ENCODE results near the gene ITSN2.

The ITSN2 gene

GRCh38 chr2:24313744-24314632, 46.3 kb downstream of the ITSN2 start:
- CTCF ChIA-PET, result interaction anchor here (1.5 kb wide), 1 partner anchor 17 kb away, joined by 4 read pairs; no protein-coding TSS in a partner anchor
- TF ChIP-seq, protein P1, sequence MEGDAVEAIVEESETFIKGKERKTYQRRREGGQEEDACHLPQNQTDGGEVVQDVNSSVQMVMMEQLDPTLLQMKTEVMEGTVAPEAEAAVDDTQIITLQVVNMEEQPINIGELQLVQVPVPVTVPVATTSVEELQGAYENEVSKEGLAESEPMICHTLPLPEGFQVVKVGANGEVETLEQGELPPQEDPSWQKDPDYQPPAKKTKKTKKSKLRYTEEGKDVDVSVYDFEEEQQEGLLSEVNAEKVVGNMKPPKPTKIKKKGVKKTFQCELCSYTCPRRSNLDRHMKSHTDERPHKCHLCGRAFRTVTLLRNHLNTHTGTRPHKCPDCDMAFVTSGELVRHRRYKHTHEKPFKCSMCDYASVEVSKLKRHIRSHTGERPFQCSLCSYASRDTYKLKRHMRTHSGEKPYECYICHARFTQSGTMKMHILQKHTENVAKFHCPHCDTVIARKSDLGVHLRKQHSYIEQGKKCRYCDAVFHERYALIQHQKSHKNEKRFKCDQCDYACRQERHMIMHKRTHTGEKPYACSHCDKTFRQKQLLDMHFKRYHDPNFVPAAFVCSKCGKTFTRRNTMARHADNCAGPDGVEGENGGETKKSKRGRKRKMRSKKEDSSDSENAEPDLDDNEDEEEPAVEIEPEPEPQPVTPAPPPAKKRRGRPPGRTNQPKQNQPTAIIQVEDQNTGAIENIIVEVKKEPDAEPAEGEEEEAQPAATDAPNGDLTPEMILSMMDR (IDR thresholded peaks at IDR 0.05; ENCODE audit: control extremely low read depth, extremely low read depth, low read depth, missing control alignments), result no peak
- POLR2A ChIA-PET, result no interaction called here
- no peak for DNase-seq (ENCODE audit: extremely low spot score)

DNA sequence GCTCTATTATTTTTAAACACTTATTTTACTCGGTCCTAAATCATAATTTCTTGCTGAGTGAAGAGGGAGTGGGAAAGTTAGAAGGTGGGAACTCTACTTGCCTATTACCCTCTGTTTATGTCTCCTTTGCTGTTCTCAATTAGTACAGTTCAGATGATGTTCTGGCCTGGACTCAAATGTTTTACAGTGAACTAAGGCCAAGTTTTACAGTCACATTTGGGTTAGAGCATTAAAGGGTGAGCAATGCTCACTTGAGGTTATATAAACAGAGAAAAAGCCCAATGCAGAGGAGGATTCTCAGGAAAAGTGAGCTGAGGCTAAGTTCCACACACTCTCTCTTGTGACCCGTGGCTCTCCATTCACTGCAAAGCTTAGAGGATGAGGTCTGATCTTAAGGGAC, 52.4 kb downstream of the ITSN2 start:
- TF ChIP-seq, protein P1 (IDR thresholded peaks at IDR 0.05; ENCODE audit: control extremely low read depth, extremely low read depth, low read depth, missing control alignments), result no peak
- no peak for DNase-seq (ENCODE audit: extremely low spot score)
- CTCF ChIA-PET, result interaction anchor here (0.7 to 1.6 kb wide), 5 partner anchors 9 to 81 kb away, joined by 3 to 6 read pairs (median 3); no protein-coding TSS in a partner anchor
- POLR2A ChIA-PET, result no interaction called here

DNA sequence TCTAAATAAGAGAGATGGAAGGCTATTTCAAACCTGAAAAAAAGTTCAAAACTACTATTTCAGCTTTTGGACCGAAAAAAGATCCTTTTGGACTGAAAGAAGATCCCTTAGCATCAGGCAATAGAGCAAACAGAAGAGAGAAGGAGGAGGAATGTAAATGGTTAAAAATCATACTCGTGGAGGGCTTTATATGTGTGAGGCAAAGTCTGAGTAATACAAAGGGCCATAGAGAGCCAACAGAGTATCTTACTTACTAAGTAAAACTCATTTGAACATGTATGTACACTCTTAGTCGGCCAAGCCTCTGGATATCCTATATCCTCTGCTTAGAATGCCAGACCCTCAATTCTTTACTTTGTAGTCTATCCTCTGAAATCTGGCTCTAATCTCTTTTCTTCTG, 55.7 kb downstream of the ITSN2 start:
- POLR2A ChIA-PET, result no interaction called here
- DNase-seq (ENCODE audit: extremely low spot score), result no peak
- TF ChIP-seq, protein P1 (IDR thresholded peaks at IDR 0.05; ENCODE audit: control extremely low read depth, extremely low read depth, low read depth, missing control alignments), result no peak
- CTCF ChIA-PET, result interaction anchor here (0.7 to 1.6 kb wide), 4 partner anchors 13 to 50 kb away, joined by 3 read pairs; no protein-coding TSS in a partner anchor

GRCh38 chr2:24304098-24304497, 56.2 kb downstream of the ITSN2 start:
- POLR2A ChIA-PET, result no interaction called here
- CTCF ChIA-PET, result interaction anchor here (0.8 to 1.5 kb wide), 4 partner anchors 12 to 220 kb away, joined by 3 to 4 read pairs (median 4); no protein-coding TSS in a partner anchor
- TF ChIP-seq, protein P1 (IDR thresholded peaks at IDR 0.05; ENCODE audit: control extremely low read depth, extremely low read depth, low read depth, missing control alignments), result no peak
- no peak for DNase-seq (ENCODE audit: extremely low spot score)

DNA sequence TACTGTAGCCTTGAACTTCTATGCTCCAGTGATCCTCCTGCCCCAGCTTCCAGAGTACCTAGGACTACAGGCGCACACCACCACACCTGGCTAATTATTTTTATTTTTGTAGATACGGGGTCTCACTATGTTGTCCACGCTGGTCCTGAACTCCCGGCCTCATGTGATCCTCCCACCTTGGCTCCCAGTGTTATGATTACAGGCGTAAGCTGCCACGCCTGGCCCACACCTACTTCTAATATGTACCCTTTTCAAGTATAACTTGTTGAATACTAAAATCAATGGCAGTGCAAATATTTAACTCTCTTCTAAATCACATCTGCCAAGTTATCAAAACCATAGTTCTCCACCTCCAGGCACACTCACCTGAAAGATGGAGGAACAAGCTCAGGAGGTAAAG, 58.7 kb downstream of the ITSN2 start:
- ChIA-PET CTCF (interaction anchor here (0.7 kb wide), 1 partner anchor 24 kb away, joined by 3 read pairs; no protein-coding TSS in a partner anchor), POLR2A (no interaction called here)

GRCh38 chr2:24297663-24298062, 62.7 kb downstream of the ITSN2 start:
- POLR2A ChIA-PET, result no interaction called here
- DNase-seq (ENCODE audit: extremely low spot score), result no peak
- CTCF ChIA-PET, result interaction anchor here (1.5 kb wide), 1 partner anchor 18 kb away, joined by 3 read pairs; no protein-coding TSS in a partner anchor
- TF ChIP-seq, protein P1 (IDR thresholded peaks at IDR 0.05; ENCODE audit: control extremely low read depth, extremely low read depth, low read depth, missing control alignments), result no peak

More for the DNA sequence above, 58.7 kb downstream of the ITSN2 start:
- DNase-seq (ENCODE audit: extremely low spot score), result no peak
- TF ChIP-seq, protein P1 (IDR thresholded peaks at IDR 0.05; ENCODE audit: control extremely low read depth, extremely low read depth, low read depth, missing control alignments), result no peak
